ENCODE results near the gene CCDC47. TPM values are rescaled to one million over a fixed set of nuclear protein-coding genes. Genes with fewer than 3 reads are reported as not detected.

The CCDC47 gene
- total and polyA plus RNA-seq, 2 of the 13 experiments (the other 11 are each of a cell fraction or from before 2014, with no cell fraction given): 59.3 to 99.5 TPM

- TF ChIP-seq MTA3 (CRISPR knock-in tag; IDR thresholded peaks at IDR 0.05): 0 out of 2 replicates have a peak, but pooled peaks have one; percentile 1
- TF ChIP-seq ZNF354B (CRISPR knock-in tag; IDR thresholded peaks at IDR 0.05): 0 out of 2 replicates have a peak, but pooled peaks have one; percentile 17
- peak; percentile 75; the same call in 1 of the 2 replicates for TF ChIP-seq ZNF230 (CRISPR knock-in tag; IDR thresholded peaks at IDR 0.05)
- peak; percentile 80 for TF ChIP-seq SP5 (CRISPR knock-in tag; IDR thresholded peaks at IDR 0.05; ENCODE audit: borderline replicate concordance, low read depth)
- TF ChIP-seq RXRB (CRISPR knock-in tag; IDR thresholded peaks at IDR 0.05; ENCODE audit: borderline replicate concordance): peak; percentile 77
- TF ChIP-seq TGIF2 (CRISPR knock-in tag; IDR thresholded peaks at IDR 0.05): peak; percentile 67
- TF ChIP-seq, protein P1, sequence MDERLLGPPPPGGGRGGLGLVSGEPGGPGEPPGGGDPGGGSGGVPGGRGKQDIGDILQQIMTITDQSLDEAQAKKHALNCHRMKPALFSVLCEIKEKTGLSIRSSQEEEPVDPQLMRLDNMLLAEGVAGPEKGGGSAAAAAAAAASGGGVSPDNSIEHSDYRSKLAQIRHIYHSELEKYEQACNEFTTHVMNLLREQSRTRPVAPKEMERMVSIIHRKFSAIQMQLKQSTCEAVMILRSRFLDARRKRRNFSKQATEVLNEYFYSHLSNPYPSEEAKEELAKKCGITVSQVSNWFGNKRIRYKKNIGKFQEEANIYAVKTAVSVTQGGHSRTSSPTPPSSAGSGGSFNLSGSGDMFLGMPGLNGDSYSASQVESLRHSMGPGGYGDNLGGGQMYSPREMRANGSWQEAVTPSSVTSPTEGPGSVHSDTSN (CRISPR knock-in tag; IDR thresholded peaks at IDR 0.05): no peak
- peak; percentile 96 for TF ChIP-seq THAP11 (CRISPR knock-in tag; IDR thresholded peaks at IDR 0.05)
- no peak; the same call in 1 of the 2 replicates for TF ChIP-seq KDM4B (CRISPR knock-in tag; IDR thresholded peaks at IDR 0.05)
- TF ChIP-seq, protein P2, sequence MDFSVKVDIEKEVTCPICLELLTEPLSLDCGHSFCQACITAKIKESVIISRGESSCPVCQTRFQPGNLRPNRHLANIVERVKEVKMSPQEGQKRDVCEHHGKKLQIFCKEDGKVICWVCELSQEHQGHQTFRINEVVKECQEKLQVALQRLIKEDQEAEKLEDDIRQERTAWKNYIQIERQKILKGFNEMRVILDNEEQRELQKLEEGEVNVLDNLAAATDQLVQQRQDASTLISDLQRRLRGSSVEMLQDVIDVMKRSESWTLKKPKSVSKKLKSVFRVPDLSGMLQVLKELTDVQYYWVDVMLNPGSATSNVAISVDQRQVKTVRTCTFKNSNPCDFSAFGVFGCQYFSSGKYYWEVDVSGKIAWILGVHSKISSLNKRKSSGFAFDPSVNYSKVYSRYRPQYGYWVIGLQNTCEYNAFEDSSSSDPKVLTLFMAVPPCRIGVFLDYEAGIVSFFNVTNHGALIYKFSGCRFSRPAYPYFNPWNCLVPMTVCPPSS (IDR thresholded peaks at IDR 0.05): no peak
- peak; percentile 96 for TF ChIP-seq MNT (IDR thresholded peaks at IDR 0.05)
- peak; percentile 88 for TF ChIP-seq POLR2G (IDR thresholded peaks at IDR 0.05; ENCODE audit: low read depth, low read length)
- TF ChIP-seq ZNF30 (CRISPR knock-in tag; IDR thresholded peaks at IDR 0.05): no peak
- peak; percentile 70 for TF ChIP-seq SP2 (CRISPR knock-in tag; IDR thresholded peaks at IDR 0.05)
- TF ChIP-seq YEATS4 (CRISPR knock-in tag; IDR thresholded peaks at IDR 0.05; ENCODE audit: borderline replicate concordance): peak; percentile 100
- TF ChIP-seq CEBPZ (IDR thresholded peaks at IDR 0.05; ENCODE audit: low read length): no peak
- peak; percentile 94 for TF ChIP-seq SRSF1 (optimal IDR thresholded peaks at IDR 0.05; ENCODE audit: low read depth, low read length)
- TF ChIP-seq STAT5B (CRISPR knock-in tag; IDR thresholded peaks at IDR 0.05): no peak; the same call in none of the 2 replicates
- TF ChIP-seq HMGXB4 (CRISPR knock-in tag; IDR thresholded peaks at IDR 0.05; ENCODE audit: borderline replicate concordance in 1 of 2, low read depth in 1 of 2): peak; percentile 77 to 95
- no peak for TF ChIP-seq SP1 (IDR thresholded peaks at IDR 0.05)
- peak; percentile 70 for TF ChIP-seq SP1 (CRISPR knock-in tag; IDR thresholded peaks at IDR 0.05)
These were observed at the start of gene CCDC47 (continued) for GRCh38 chr17:63773272-63774140.
